Activated naive CD4-positive, alpha-beta T cell treated with anti-CD3 and anti-CD28 coated beads for 36 hours (primary cell): ENCODE data around the gene GIGYF2. TPM values are rescaled to one million over a fixed set of nuclear protein-coding genes. Genes with fewer than 3 reads are reported as not detected.

Source experiments
- CTCF ChIA-PET: fragments of 350-600 bp; sonication (Branson Sonifier 250); formaldehyde crosslinking; loops from one replicate; lab custom pipeline; 2021; ENCODE audit warnings: antibody characterized with exemption; lab: Charles Lee
- DNase-seq: peaks from one replicate; pipeline ENCODE4 v3.0.0-alpha.2; 2020
- H3K27ac Mint-ChIP-seq: one replicate; pipeline ENCODE4 v1.8.0; 2021; ENCODE audit warnings: mild to moderate bottlenecking, mixed read lengths
- H3K27me3 Mint-ChIP-seq: one replicate; pipeline ENCODE4 v1.8.0; 2021; ENCODE audit warnings: low read depth, mixed read lengths
- H3K36me3 Mint-ChIP-seq: one replicate; pipeline ENCODE4 v1.8.0; 2021; ENCODE audit warnings: low read depth, mixed read lengths
- H3K4me1 Mint-ChIP-seq: one replicate; pipeline ENCODE4 v1.8.0; 2021; ENCODE audit warnings: low read depth, mixed read lengths
- H3K4me3 Mint-ChIP-seq: one replicate; pipeline ENCODE4 v1.8.0; 2021; ENCODE audit warnings: mild to moderate bottlenecking, moderate library complexity, mixed read lengths
- H3K9me3 Mint-ChIP-seq: one replicate; pipeline ENCODE4 v1.8.0; 2021; ENCODE audit warnings: mixed read lengths
- intact Hi-C: fragments of 100-400 bp; cut with micrococcal nuclease; formaldehyde crosslinking; loops from one replicate; pipeline ENCODE4 v1.15.1; 2023
- total RNA-seq, 2 experiments: library from RNA; stranded (reverse); gene quantifications; one replicate each; pipeline ENCODE4 v1.2.3, GENCODE V29; 2021

The GIGYF2 gene
- total RNA-seq, 2 experiments from 2014 or later = 49.7 to 52.8 TPM

GRCh38 chr2:232880764-232881351, 183.7 kb downstream of the GIGYF2 start:
- Mint-ChIP-seq H3K27ac (no peak overlapping the region), H3K4me1 (no peaks in the 10 kb centered on the region), H3K27me3 (peaks cover 6% of the 10 kb centered on the region), H3K9me3 (no peaks in the 10 kb centered on the region), H3K4me3 (no peak overlapping the region), H3K36me3 (no peaks in the 10 kb centered on the region)
- CTCF ChIA-PET = no interaction called here
- intact Hi-C loops = no loop called here
- no peak for DNase-seq

DNA sequence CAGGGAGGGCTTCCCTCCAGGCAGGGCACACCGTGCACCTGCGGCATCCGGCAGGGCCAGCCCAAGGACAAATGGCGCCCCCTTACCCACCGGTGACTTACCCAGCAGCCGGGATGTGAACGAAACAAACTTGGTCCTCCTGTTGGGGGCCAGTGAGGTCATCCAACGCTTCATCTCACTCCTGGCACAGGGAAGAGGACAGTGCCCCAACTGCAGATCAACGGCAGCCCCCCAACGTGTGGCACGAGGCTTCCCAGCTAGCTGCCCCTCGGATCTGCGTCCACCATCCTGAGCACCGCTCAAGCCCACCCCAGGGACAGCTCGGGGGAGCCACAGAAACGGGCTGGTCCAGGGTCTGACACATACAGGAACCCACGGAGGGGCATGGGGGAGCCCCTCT, 185.0 kb downstream of the GIGYF2 start:
- intact Hi-C loops = no loop called here
- Mint-ChIP-seq H3K27ac (no peak overlapping the region), H3K27me3 (peaks cover 6% of the 10 kb centered on the region), H3K9me3 (no peaks in the 10 kb centered on the region), H3K4me3 (no peak overlapping the region), H3K36me3 (no peaks in the 10 kb centered on the region), H3K4me1 (no peaks in the 10 kb centered on the region)
- CTCF ChIA-PET = interaction anchor here (0.5 kb wide), 2 partner anchors 14 to 316 kb away, joined by 3 to 4 read pairs; no protein-coding TSS in a partner anchor
- no peak for DNase-seq

DNA sequence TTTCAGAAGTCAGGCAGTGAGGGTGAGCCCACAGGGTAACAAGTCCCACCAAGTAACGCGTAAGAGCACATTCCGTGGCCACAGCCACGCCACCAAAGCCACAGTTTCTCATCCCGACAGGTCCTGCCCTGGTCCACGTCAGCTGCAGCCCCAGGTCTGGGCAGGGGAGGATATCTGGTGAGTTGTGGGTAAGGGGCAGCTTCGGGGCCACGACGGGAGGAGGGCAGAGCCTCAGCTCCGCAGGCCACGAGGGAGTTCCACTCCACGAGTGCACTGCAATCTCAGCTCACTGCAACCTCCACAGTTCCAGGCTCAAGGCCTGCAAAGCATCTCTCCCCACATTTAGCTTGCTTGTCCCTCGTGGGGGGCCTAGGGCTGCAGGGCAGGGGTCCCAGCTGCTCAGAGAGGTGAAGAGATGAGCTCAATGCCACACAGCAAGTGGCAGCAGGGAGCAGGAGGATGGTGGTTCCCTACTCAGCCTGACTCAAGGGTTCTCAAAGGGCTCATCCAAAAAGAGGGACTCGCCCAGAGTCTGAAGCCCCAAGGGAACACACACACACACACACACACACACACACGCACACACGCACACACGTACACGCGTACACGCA, 185.5 kb downstream of the GIGYF2 start:
- CTCF ChIA-PET = interaction anchor here (0.5 kb wide), 1 partner anchor 316 kb away, joined by 3 read pairs; no protein-coding TSS in a partner anchor
- Mint-ChIP-seq H3K27ac (no peak overlapping the region), H3K4me3 (no peak overlapping the region), H3K9me3 (no peaks in the 10 kb centered on the region), H3K27me3 (peaks cover 4% of the 10 kb centered on the region), H3K4me1 (no peaks in the 10 kb centered on the region), H3K36me3 (no peaks in the 10 kb centered on the region)
- intact Hi-C loops = no loop called here
- DNase-seq = no peak

DNA sequence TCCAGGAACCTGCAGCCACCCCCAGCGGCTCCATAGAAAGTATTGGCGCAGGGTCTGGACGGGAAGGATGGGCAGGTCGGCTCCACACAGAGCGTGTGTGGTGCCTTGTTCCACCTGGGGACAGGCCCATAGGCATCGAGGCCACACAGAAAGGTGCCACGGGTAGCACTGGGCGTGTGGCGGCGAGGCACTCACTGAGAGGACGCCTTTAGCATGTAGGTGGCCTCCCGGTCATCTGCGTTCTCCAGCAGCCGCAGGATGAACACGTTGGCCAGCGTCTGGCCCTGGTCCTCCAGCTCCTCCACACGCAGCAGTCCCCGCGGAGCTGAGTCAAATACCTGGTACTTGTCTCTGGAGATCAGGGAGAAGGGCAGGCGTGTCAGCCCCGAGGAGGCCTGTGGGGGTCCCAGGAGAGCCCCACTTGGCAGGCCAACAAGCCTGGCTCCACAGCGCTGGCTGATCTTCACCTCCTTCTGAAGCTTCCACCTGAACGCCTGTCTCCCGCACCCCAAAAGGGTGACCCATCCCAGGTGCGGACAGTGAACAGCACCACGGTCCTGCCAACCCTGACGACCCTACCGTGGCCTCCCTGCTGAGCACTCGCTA, 186.1 kb downstream of the GIGYF2 start:
- no peak overlapping the region for H3K27ac Mint-ChIP-seq
- no peaks in the 10 kb centered on the region for H3K27me3 Mint-ChIP-seq
- no peaks in the 10 kb centered on the region for H3K36me3 Mint-ChIP-seq
- no peaks in the 10 kb centered on the region for H3K4me1 Mint-ChIP-seq
- H3K4me3 Mint-ChIP-seq = no peak overlapping the region
- no peak for DNase-seq
- CTCF ChIA-PET = interaction anchor here (1.1 kb wide), 1 partner anchor 31 kb away, joined by 3 read pairs; no protein-coding TSS in a partner anchor
- no peaks in the 10 kb centered on the region for H3K9me3 Mint-ChIP-seq
- intact Hi-C loops = no loop called here

GRCh38 chr2:232884001-232884421, 186.9 kb downstream of the GIGYF2 start:
- DNase-seq = no peak
- Mint-ChIP-seq H3K9me3 (no peaks in the 10 kb centered on the region), H3K27me3 (no peaks in the 10 kb centered on the region), H3K36me3 (no peaks in the 10 kb centered on the region), H3K4me1 (no peaks in the 10 kb centered on the region), H3K4me3 (no peak overlapping the region), H3K27ac (no peak overlapping the region)
- intact Hi-C loops = no loop called here
- CTCF ChIA-PET = interaction anchor here (0.6 to 1.1 kb wide), 2 partner anchors 31 to 65 kb away, joined by 3 to 4 read pairs; no protein-coding TSS in a partner anchor

GRCh38 chr2:232884549-232885263, 187.6 kb downstream of the GIGYF2 start:
- Mint-ChIP-seq H3K4me1 (no peaks in the 10 kb centered on the region), H3K9me3 (no peaks in the 10 kb centered on the region), H3K4me3 (no peak overlapping the region), H3K27me3 (no peaks in the 10 kb centered on the region), H3K27ac (no peak overlapping the region), H3K36me3 (no peaks in the 10 kb centered on the region)
- intact Hi-C loops = no loop called here
- DNase-seq = no peak
- CTCF ChIA-PET = interaction anchor here (0.6 kb wide), 1 partner anchor 65 kb away, joined by 4 read pairs; no protein-coding TSS in a partner anchor

- H3K36me3 Mint-ChIP-seq = no peaks in the 10 kb centered on the region
- no peaks in the 10 kb centered on the region for H3K9me3 Mint-ChIP-seq
- peaks cover 1% of the 10 kb centered on the region for H3K27me3 Mint-ChIP-seq
- DNase-seq = no peak
- CTCF ChIA-PET = no interaction called here
- no peak overlapping the region for H3K4me3 Mint-ChIP-seq
- no peak overlapping the region for H3K27ac Mint-ChIP-seq
- no peaks in the 10 kb centered on the region for H3K4me1 Mint-ChIP-seq
- intact Hi-C loops = no loop called here
Measured at GRCh38 chr2:232885264-232885961, 188.3 kb downstream of the GIGYF2 start.

- DNase-seq = no peak
- H3K27me3 Mint-ChIP-seq = peaks cover 6% of the 10 kb centered on the region
- no peaks in the 10 kb centered on the region for H3K36me3 Mint-ChIP-seq
Measured at GRCh38 chr2:232886176-232886575, 189.0 kb downstream of the GIGYF2 start.

GRCh38 chr2:232886632-232887031, 189.5 kb downstream of the GIGYF2 start:
- Mint-ChIP-seq H3K4me1 (no peaks in the 10 kb centered on the region), H3K27me3 (peaks cover 9% of the 10 kb centered on the region), H3K36me3 (no peaks in the 10 kb centered on the region), H3K9me3 (no peaks in the 10 kb centered on the region), H3K4me3 (no peak overlapping the region), H3K27ac (no peak overlapping the region)
- intact Hi-C loops = no loop called here
- CTCF ChIA-PET = no interaction called here
- no peak for DNase-seq

More at GRCh38 chr2:232886176-232886575, 189.0 kb downstream of the GIGYF2 start:
- H3K27ac Mint-ChIP-seq = no peak overlapping the region
- intact Hi-C loops = no loop called here
- H3K4me1 Mint-ChIP-seq = no peaks in the 10 kb centered on the region
- H3K4me3 Mint-ChIP-seq = no peak overlapping the region
- CTCF ChIA-PET = no interaction called here
- H3K9me3 Mint-ChIP-seq = no peaks in the 10 kb centered on the region

GRCh38 chr2:232887171-232887850, 190.2 kb downstream of the GIGYF2 start:
- no peak overlapping the region for H3K4me3 Mint-ChIP-seq
- H3K27ac Mint-ChIP-seq = no peak overlapping the region
- no peaks in the 10 kb centered on the region for H3K9me3 Mint-ChIP-seq
- H3K36me3 Mint-ChIP-seq = no peaks in the 10 kb centered on the region
- CTCF ChIA-PET = no interaction called here
- H3K4me1 Mint-ChIP-seq = no peaks in the 10 kb centered on the region
- no peak for DNase-seq
- intact Hi-C loops = no loop called here
- peaks cover 9% of the 10 kb centered on the region for H3K27me3 Mint-ChIP-seq

GRCh38 chr2:232888099-232888836, 191.1 kb downstream of the GIGYF2 start:
- Mint-ChIP-seq H3K4me3 (no peak overlapping the region), H3K27me3 (peaks cover 9% of the 10 kb centered on the region), H3K36me3 (no peaks in the 10 kb centered on the region), H3K27ac (no peak overlapping the region), H3K4me1 (no peaks in the 10 kb centered on the region), H3K9me3 (no peaks in the 10 kb centered on the region)
- intact Hi-C loops = no loop called here
- CTCF ChIA-PET = no interaction called here
- no peak for DNase-seq
